H1 (cell line): Measurements from ENCODE around the gene MACC1. TPM values are rescaled to one million over a fixed set of nuclear protein-coding genes. Genes with fewer than 3 reads are reported as not detected.

ENCODE experiments used
- CTCF ChIA-PET: fragments of 300-600 bp; sonication (Branson Sonifier 250); formaldehyde crosslinking; loops from one replicate; lab custom pipeline; 2021; ENCODE audit not compliant: partially characterized antibody; lab: Charles Lee
- POLR2A ChIA-PET: fragments of 300-600 bp; sonication (Branson Sonifier 250); formaldehyde crosslinking; loops from one replicate; lab custom pipeline; 2021; ENCODE audit warnings: inconsistent platforms; ENCODE audit not compliant: partially characterized antibody; lab: Charles Lee
- DNase-seq, 2 experiments: peaks; one replicate each; pipeline versions ENCODE4 v3.0.0 to v3.0.0-alpha.2; 2010 to 2022; ENCODE audit warnings: low spot score in 2 of 2, low read depth in 1 of 2, mixed read lengths in 1 of 2
- FAIRE-seq: peaks from 2 replicates; lab custom pipeline; 2011; peaks lifted over from hg19 to GRCh38; lab: Jason Lieb, UNC
- H2AFZ ChIP-seq: 2 replicates; pipeline ENCODE4 v1.8.1; 2012; ENCODE audit warnings: low read length, inconsistent platforms
- H2AK5ac ChIP-seq: 2 replicates; pipeline ENCODE4 v1.6.1; 2013; ENCODE audit warnings: low read depth, low read length
- H2BK120ac ChIP-seq: replicated peaks from 2 replicates; pipeline ENCODE3; 2013; ENCODE audit warnings: low read depth, low read length, inconsistent platforms
- H2BK12ac ChIP-seq: 2 replicates; pipeline ENCODE4 v1.6.1; 2013; ENCODE audit warnings: low read depth, low read length
- H2BK15ac ChIP-seq: 2 replicates; pipeline ENCODE4 v1.6.1; 2013; ENCODE audit warnings: low read length
- H2BK20ac ChIP-seq: 2 replicates; pipeline ENCODE4 v1.6.1; 2013; ENCODE audit warnings: low read length
- H2BK5ac ChIP-seq: 2 replicates; pipeline ENCODE4 v1.6.1; 2013; ENCODE audit warnings: low read depth, low read length
- H3K14ac ChIP-seq: 2 replicates; pipeline ENCODE4 v1.6.1; 2013; ENCODE audit warnings: inconsistent platforms; ENCODE audit not compliant: insufficient read length
- H3K18ac ChIP-seq: 2 replicates; pipeline ENCODE4 v1.6.1; 2013; ENCODE audit warnings: low read length; ENCODE audit errors: extremely low read depth
- H3K23ac ChIP-seq: 2 replicates; pipeline ENCODE4 v1.6.1; 2013; ENCODE audit warnings: inconsistent platforms; ENCODE audit not compliant: insufficient read length
- H3K23me2 ChIP-seq: 2 replicates; pipeline ENCODE4 v1.6.1; 2013; ENCODE audit warnings: low read depth, low read length
- H3K27ac ChIP-seq: 2 replicates; pipeline ENCODE4 v1.6.1; 2011; ENCODE audit warnings: low read depth, low read length, inconsistent platforms
- H3K27me3 ChIP-seq, 4 experiments: replicated peaks in 1 of 4; 1 replicate in 1 of 4; 2 replicates in 3 of 4; pipeline versions ENCODE4 v1.6.1 to v1.8.1; 2011 to 2013; ENCODE audit warnings: low read length in 3 of 4, mild to moderate bottlenecking in 3 of 4, inconsistent platforms in 2 of 4, mixed read lengths in 2 of 4, moderate library complexity in 1 of 4; ENCODE audit not compliant: control insufficient read depth in 3 of 4, insufficient read depth in 3 of 4; ENCODE audit errors: extremely low read depth in 1 of 4
- H3K36me3 ChIP-seq, 4 experiments: 2 replicates each; pipeline versions ENCODE4 v1.6.1 to v1.8.1; 2011 to 2013; ENCODE audit warnings: mild to moderate bottlenecking in 4 of 4, low read length in 3 of 4, moderate library complexity in 2 of 4, control low read depth in 1 of 4, inconsistent platforms in 1 of 4; ENCODE audit not compliant: insufficient read depth in 4 of 4, control insufficient read depth in 2 of 4
- H3K4ac ChIP-seq: replicated peaks from 2 replicates; pipeline ENCODE3; 2013; ENCODE audit warnings: low read length, low read depth, mixed read lengths, inconsistent platforms; ENCODE audit not compliant: insufficient read length
- H3K4me1 ChIP-seq, 4 experiments: replicated peaks in 1 of 4; 1 replicate in 1 of 4; 2 replicates in 3 of 4; pipeline versions ENCODE4 v1.6.1 to v1.8.1; 2011 to 2013; ENCODE audit warnings: low read length in 3 of 4, inconsistent platforms in 2 of 4, mixed read lengths in 1 of 4; ENCODE audit not compliant: insufficient read depth in 4 of 4, control insufficient read depth in 3 of 4
- H3K4me2 ChIP-seq, 2 experiments: 2 replicates each; pipeline versions ENCODE4 v1.6.1 to v1.8.1; 2011 to 2013; ENCODE audit warnings: low read depth in 2 of 2, low read length in 2 of 2, control low read depth in 1 of 2, inconsistent platforms in 1 of 2, mild to moderate bottlenecking in 1 of 2; ENCODE audit not compliant: insufficient read depth in 1 of 2
- H3K4me3 ChIP-seq, 4 experiments: fragments of 200-600, 300-600 bp in 1 of 4; sonication (generic), shearing (Covaris generic), sonication (Bioruptor Twin) in 1 of 4; 2 replicates each; pipeline versions ENCODE4 v1.5.1 to v1.8.1; 2011 to 2016; ENCODE audit warnings: low read length in 4 of 4, low read depth in 3 of 4, control low read depth in 2 of 4, inconsistent platforms in 2 of 4, mild to moderate bottlenecking in 2 of 4, mixed read lengths in 1 of 4, moderate library complexity in 1 of 4; ENCODE audit not compliant: insufficient read depth in 2 of 4; ENCODE audit errors: extremely low read depth in 1 of 4
- H3K56ac ChIP-seq: replicated peaks from 2 replicates; pipeline ENCODE3; 2013; ENCODE audit warnings: low read depth, mild to moderate bottlenecking, mixed read lengths, low read length, inconsistent platforms; ENCODE audit not compliant: insufficient read length
- H3K79me1 ChIP-seq: 2 replicates; pipeline ENCODE4 v1.6.1; 2013; ENCODE audit warnings: low read depth, low read length, control low read depth
- H3K79me2 ChIP-seq, 2 experiments: 2 replicates each; pipeline versions ENCODE4 v1.6.1 to v1.8.1; 2012 to 2013; ENCODE audit warnings: low read length in 2 of 2, mild to moderate bottlenecking in 2 of 2, inconsistent platforms in 1 of 2; ENCODE audit not compliant: insufficient read depth in 2 of 2, control insufficient read depth in 1 of 2
- H3K9ac ChIP-seq, 4 experiments: replicated peaks in 1 of 4; 1 replicate in 1 of 4; 2 replicates in 3 of 4; pipeline versions ENCODE4 v1.6.1 to v1.8.1; 2011 to 2013; ENCODE audit warnings: low read depth in 3 of 4, low read length in 3 of 4, control low read depth in 2 of 4, mild to moderate bottlenecking in 2 of 4, moderate library complexity in 2 of 4, inconsistent platforms in 1 of 4; ENCODE audit errors: extremely low read depth in 1 of 4
- H3K9me3 ChIP-seq, 2 experiments: 2 replicates each; pipeline versions ENCODE4 v1.6.1 to v1.8.1; 2012 to 2013; ENCODE audit warnings: mild to moderate bottlenecking in 2 of 2, moderate library complexity in 2 of 2, control low read depth in 1 of 2, inconsistent platforms in 1 of 2, low read depth in 1 of 2, low read length in 1 of 2, mixed read lengths in 1 of 2; ENCODE audit not compliant: insufficient read depth in 2 of 2
- H4K20me1 ChIP-seq, 2 experiments: replicated peaks in 1 of 2; 2 replicates each; pipeline versions ENCODE3 to v1.8.1; 2011 to 2013; ENCODE audit warnings: inconsistent platforms in 2 of 2, low read length in 2 of 2, mild to moderate bottlenecking in 1 of 2; ENCODE audit not compliant: insufficient read depth in 2 of 2, control insufficient read depth in 1 of 2
- H4K5ac ChIP-seq: 2 replicates; pipeline ENCODE4 v1.6.1; 2013; ENCODE audit warnings: low read length, low read depth, mixed read lengths, inconsistent platforms; ENCODE audit not compliant: insufficient read length
- H4K8ac ChIP-seq: 2 replicates; pipeline ENCODE4 v1.8.0; 2013; ENCODE audit warnings: mild to moderate bottlenecking, moderate library complexity, low read length, inconsistent platforms; ENCODE audit not compliant: insufficient read depth; ENCODE audit errors: extremely low read depth
- H4K91ac ChIP-seq: replicated peaks from 2 replicates; pipeline ENCODE3; 2013; ENCODE audit warnings: low read length, mixed read lengths, inconsistent platforms; ENCODE audit not compliant: insufficient read length
- ASH2L ChIP-seq: fragments of 200-600, 300-600 bp; sonication (generic); IDR thresholded peaks from one replicate; pipeline ENCODE4 v1.7.1; 2017; ENCODE audit warnings: low read length
- GTF2F1 ChIP-seq: IDR thresholded peaks from 2 replicates; pipeline ENCODE4 v1.6.1; 2012; ENCODE audit warnings: low read depth, low read length, improper control_type of control experiment, borderline replicate concordance
- HDAC2 ChIP-seq, 2 experiments: fragments of 300-600 bp in 1 of 2; sonication (generic) in 1 of 2; IDR thresholded peaks; 2 replicates each; pipeline ENCODE4 v1.6.1; 2011 to 2012; ENCODE audit warnings: low read depth in 2 of 2, low read length in 2 of 2, mild to moderate bottlenecking in 2 of 2, moderate library complexity in 2 of 2, borderline replicate concordance in 1 of 2, inconsistent platforms in 1 of 2
- MAFK ChIP-seq: IDR thresholded peaks from 2 replicates; pipeline ENCODE4 v1.6.1; 2012; ENCODE audit warnings: low read depth, mild to moderate bottlenecking, improper control_type of control experiment, low read length
- POLR2A ChIP-seq, 2 experiments: IDR thresholded peaks; 1 replicate in 1 of 2; 2 replicates in 1 of 2; pipeline ENCODE4 v1.6.1; 2011; ENCODE audit warnings: low read depth in 2 of 2, low read length in 2 of 2, mild to moderate bottlenecking in 2 of 2; ENCODE audit errors: control extremely low read depth in 1 of 2
- RNF2 ChIP-seq: fragments of 200-900, 300-1000 bp; sonication (generic); IDR thresholded peaks from 2 replicates; pipeline ENCODE4 v1.7.1; 2016; ENCODE audit warnings: borderline replicate concordance, low read depth, mild to moderate bottlenecking, antibody characterized with exemption, low read length; ENCODE audit not compliant: poor library complexity, severe bottlenecking; ENCODE audit errors: missing control alignments
- SAP30 ChIP-seq: fragments of 300-600 bp; sonication (generic); IDR thresholded peaks from 2 replicates; pipeline ENCODE4 v1.7.1; 2012; ENCODE audit warnings: low read length, moderate library complexity, mild to moderate bottlenecking, inconsistent platforms; ENCODE audit not compliant: insufficient read depth, insufficient replicate concordance
- TBP ChIP-seq: IDR thresholded peaks from 2 replicates; pipeline ENCODE4 v1.6.1; 2011; ENCODE audit warnings: low read depth, low read length, improper control_type of control experiment
- WGBS, 2 experiments: shearing (Covaris generic) in 1 of 2; methylation state at CpG; one replicate each; pipeline versions ENCODE4 v1.1.6 to v1.1.7; 2013 to 2015; ENCODE audit warnings: low lambda C conversion rate in 2 of 2, mixed read lengths in 2 of 2, inconsistent platforms in 1 of 2, low coverage in 1 of 2, missing lambda C conversion rate in 1 of 2; ENCODE audit not compliant: insufficient replicate concordance in 2 of 2, insufficient coverage in 1 of 2, insufficient read length in 1 of 2; ENCODE audit errors: extremely low coverage in 1 of 2, missing lambda C conversion rate in 1 of 2; 5-methylcytosine and 5-hydroxymethylcytosine counted together
- polyA plus RNA-seq, 7 experiments: library from polyadenylated mRNA; depleted of rRNA in 3 of 7; stranded (reverse) in 5 of 7; unstranded in 2 of 7; fragments of >200 nt in 5 of 7; fragments of 200-250 nt in 2 of 7; gene quantifications; 1 replicate in 5 of 7; 2 replicates in 1 of 7; 4 replicates in 1 of 7; pipeline versions ENCODE4 v1.2.1 to v1.2.3, GENCODE V29; 2011 to 2013; ENCODE audit warnings: missing spikeins in 2 of 7, mixed read lengths in 2 of 7
- total RNA-seq: library from RNA; stranded (reverse); fragmentation: NEBNext Ultra II Directional; extraction: Animal tissue kit (Norgen Biotek cat#: 25700); gene quantifications from 2 replicates; pipeline ENCODE4 v1.2.1, GENCODE V29; 2021
- TF ChIP-seq, protein P1 (sequence below): IDR thresholded peaks from 2 replicates; pipeline ENCODE4 v1.6.1; 2011; ENCODE audit warnings: low read depth, mild to moderate bottlenecking, low read length; ENCODE audit not compliant: insufficient read depth
- TF ChIP-seq, protein P2 (sequence below), 3 experiments: IDR thresholded peaks; 1 replicate in 2 of 3; 2 replicates in 1 of 3; pipeline versions ENCODE4 v1.5.1 to v1.6.1; 2011; ENCODE audit warnings: low read length in 3 of 3, mild to moderate bottlenecking in 3 of 3, inconsistent platforms in 2 of 3, low read depth in 1 of 3, moderate library complexity in 1 of 3; ENCODE audit not compliant: insufficient read depth in 1 of 3; ENCODE audit errors: control extremely low read depth in 1 of 3

The MACC1 gene
- total and polyA plus RNA-seq, 2 of the 8 experiments (the other 6 are each of a cell fraction or from before 2014, with no cell fraction given): 2.0 to 17.2 TPM

DNA sequence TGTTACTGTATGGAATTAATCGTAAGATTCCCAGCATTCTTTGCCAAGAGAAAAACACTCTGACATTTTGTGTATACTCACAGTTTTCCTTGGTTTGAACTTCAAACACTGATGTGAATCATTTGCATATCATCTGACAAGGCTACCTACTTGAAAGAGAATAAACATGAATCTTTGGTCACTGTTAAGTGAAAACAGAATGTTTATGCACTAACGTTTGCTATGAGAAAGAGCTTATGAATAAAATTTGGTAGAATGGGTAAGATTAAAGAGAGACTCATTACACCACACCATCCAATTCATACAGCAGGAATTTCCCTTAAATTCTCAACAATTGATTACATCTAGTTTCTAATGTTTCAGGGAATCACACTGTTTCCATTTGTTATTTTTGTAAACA is 46.6 kb downstream of the MACC1 start:
- CTCF ChIA-PET: interaction anchor here (0.6 to 7.4 kb wide), 6 partner anchors 17 to 481 kb away, joined by 3 to 102 read pairs (median 16); no protein-coding TSS in a partner anchor
- no peak overlapping the region for H4K5ac ChIP-seq
- no peak for FAIRE-seq
- TF ChIP-seq, protein P1, sequence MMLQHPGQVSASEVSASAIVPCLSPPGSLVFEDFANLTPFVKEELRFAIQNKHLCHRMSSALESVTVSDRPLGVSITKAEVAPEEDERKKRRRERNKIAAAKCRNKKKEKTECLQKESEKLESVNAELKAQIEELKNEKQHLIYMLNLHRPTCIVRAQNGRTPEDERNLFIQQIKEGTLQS: no peak
- no peak for TF ChIP-seq SAP30
- TF ChIP-seq MAFK: no peak
- no peak for TF ChIP-seq RNF2
- TF ChIP-seq, protein P2, sequence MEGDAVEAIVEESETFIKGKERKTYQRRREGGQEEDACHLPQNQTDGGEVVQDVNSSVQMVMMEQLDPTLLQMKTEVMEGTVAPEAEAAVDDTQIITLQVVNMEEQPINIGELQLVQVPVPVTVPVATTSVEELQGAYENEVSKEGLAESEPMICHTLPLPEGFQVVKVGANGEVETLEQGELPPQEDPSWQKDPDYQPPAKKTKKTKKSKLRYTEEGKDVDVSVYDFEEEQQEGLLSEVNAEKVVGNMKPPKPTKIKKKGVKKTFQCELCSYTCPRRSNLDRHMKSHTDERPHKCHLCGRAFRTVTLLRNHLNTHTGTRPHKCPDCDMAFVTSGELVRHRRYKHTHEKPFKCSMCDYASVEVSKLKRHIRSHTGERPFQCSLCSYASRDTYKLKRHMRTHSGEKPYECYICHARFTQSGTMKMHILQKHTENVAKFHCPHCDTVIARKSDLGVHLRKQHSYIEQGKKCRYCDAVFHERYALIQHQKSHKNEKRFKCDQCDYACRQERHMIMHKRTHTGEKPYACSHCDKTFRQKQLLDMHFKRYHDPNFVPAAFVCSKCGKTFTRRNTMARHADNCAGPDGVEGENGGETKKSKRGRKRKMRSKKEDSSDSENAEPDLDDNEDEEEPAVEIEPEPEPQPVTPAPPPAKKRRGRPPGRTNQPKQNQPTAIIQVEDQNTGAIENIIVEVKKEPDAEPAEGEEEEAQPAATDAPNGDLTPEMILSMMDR (IDR thresholded peaks at IDR 0.05; ENCODE audit: control extremely low read depth in 1 of 3, insufficient read depth in 1 of 3, low read depth in 1 of 3, low read length in 3 of 3): no peak
- no peak for TF ChIP-seq ASH2L
- no peak for TF ChIP-seq TBP
- TF ChIP-seq GTF2F1: no peak
- TF ChIP-seq HDAC2 (IDR thresholded peaks at IDR 0.05; ENCODE audit: borderline replicate concordance in 1 of 2, low read depth in 2 of 2, low read length in 2 of 2): no peak
- TF ChIP-seq POLR2A (IDR thresholded peaks at IDR 0.05; ENCODE audit: control extremely low read depth in 1 of 2, low read depth in 2 of 2, low read length in 2 of 2): no peak

More for the DNA sequence above, 46.6 kb downstream of the MACC1 start:
- no peaks in the 10 kb centered on the region for H3K23me2 ChIP-seq
- H3K9me3 ChIP-seq: no peaks in the 10 kb centered on the region
- 81% methylated on average over 2 of the region's 2 CpGs; no CpG with 5 or more reads in 1 of the 2 experiments for WGBS, 2 experiments
- H3K27ac ChIP-seq: no peak overlapping the region
- H2AFZ ChIP-seq: no peak overlapping the region
- H3K18ac ChIP-seq: no peak overlapping the region
- no peak overlapping the region for H3K4me3 ChIP-seq
- H3K79me1 ChIP-seq: no peaks in the 10 kb centered on the region
- POLR2A ChIA-PET: interaction anchor here (0.7 kb wide), 1 partner anchor 63 kb away, joined by 3 read pairs; no protein-coding TSS in a partner anchor
- H2BK20ac ChIP-seq: no peak overlapping the region
- H2BK5ac ChIP-seq: no peak overlapping the region
- H2BK12ac ChIP-seq: no peak overlapping the region
- no peak overlapping the region for H2AK5ac ChIP-seq
- no peak overlapping the region for H2BK120ac ChIP-seq
- H3K79me2 ChIP-seq: no peaks in the 10 kb centered on the region
- no peak overlapping the region for H2BK15ac ChIP-seq
- H3K4me1 ChIP-seq: no peaks in the 10 kb centered on the region
- no peak overlapping the region for H4K8ac ChIP-seq
- no peak overlapping the region for H3K4ac ChIP-seq
- H3K14ac ChIP-seq: no peak overlapping the region
- no peak overlapping the region for H3K4me2 ChIP-seq
- H3K9ac ChIP-seq: no peak overlapping the region
- H3K23ac ChIP-seq: no peak overlapping the region
- H3K36me3 ChIP-seq: no peaks in the 10 kb centered on the region
- no peak overlapping the region for H3K56ac ChIP-seq
- no peak for DNase-seq
- H3K27me3 ChIP-seq: no peaks in the 10 kb centered on the region
- H4K91ac ChIP-seq: no peak overlapping the region
- H4K20me1 ChIP-seq: no peaks in the 10 kb centered on the region
